ENCODE measurements around the gene CEP250. TPM values are rescaled to one million over a fixed set of nuclear protein-coding genes. Genes with fewer than 3 reads are reported as not detected.

CEP250 gene
- total RNA-seq, 2 donors from 2014 or later: 29.8 to 46.5 TPM

GRCh38 chr20:35510951-35511735 lies 55.7 kb downstream of the CEP250 start:
- no peak overlapping the region for H3K4me3 Mint-ChIP-seq
- H3K27ac Mint-ChIP-seq: no peak overlapping the region
- no peak for TF ChIP-seq CTCF (conservative IDR thresholded peaks at IDR 0.05)
- Histone ChIP-seq H3K4me1 (ENCODE audit: control insufficient read depth, insufficient read depth, low read length) (no peaks in the 10 kb centered on the region), H3K27ac (ENCODE audit: low read depth, low read length) (no peak overlapping the region), H3K36me3 (ENCODE audit: control insufficient read depth, insufficient read depth, low read length) (peaks cover 8% of the 10 kb centered on the region), H3K9me3 (ENCODE audit: control insufficient read depth, low read length) (no peaks in the 10 kb centered on the region), H3K27me3 (ENCODE audit: control insufficient read depth, insufficient read depth, low read length, poor library complexity, severe bottlenecking) (no peaks in the 10 kb centered on the region), H3K4me3 (ENCODE audit: low read length) (no peak overlapping the region), H3K9ac (ENCODE audit: extremely low read depth, low read length, poor library complexity, severe bottlenecking) (no peak overlapping the region)
- no peaks in the 10 kb centered on the region for H3K4me1 Mint-ChIP-seq
- DNase-seq: no peak
- H3K9me3 Mint-ChIP-seq: no peaks in the 10 kb centered on the region
- whole genome bisulfite sequencing, 2 experiments (ENCODE audit: insufficient coverage in 1 of 2, insufficient read length in 1 of 2): 90% methylated on average over 5 to 11 of the region's 12 CpGs
- peaks cover 25% of the 10 kb centered on the region for H3K36me3 Mint-ChIP-seq (ENCODE audit: low read depth)
- H3K27me3 Mint-ChIP-seq (ENCODE audit: insufficient read depth): no peaks in the 10 kb centered on the region

GRCh38 chr20:35511814-35512420 lies 56.5 kb downstream of the CEP250 start:
- DNase-seq: peak; percentile 70
- no peaks in the 10 kb centered on the region for H3K27me3 Mint-ChIP-seq (ENCODE audit: insufficient read depth)
- H3K4me1 Mint-ChIP-seq: no peaks in the 10 kb centered on the region
- WGBS, 2 experiments (ENCODE audit: insufficient coverage in 1 of 2, insufficient read length in 1 of 2): 78 to 95% methylated on average over 1 to 2 of the region's 2 CpGs
- peaks cover 25% of the 10 kb centered on the region for H3K36me3 Mint-ChIP-seq (ENCODE audit: low read depth)
- Histone ChIP-seq H3K27me3 (ENCODE audit: control insufficient read depth, insufficient read depth, low read length, poor library complexity, severe bottlenecking) (no peaks in the 10 kb centered on the region), H3K9ac (ENCODE audit: extremely low read depth, low read length, poor library complexity, severe bottlenecking) (no peak overlapping the region), H3K4me3 (ENCODE audit: low read length) (no peak overlapping the region), H3K4me1 (ENCODE audit: control insufficient read depth, insufficient read depth, low read length) (no peaks in the 10 kb centered on the region), H3K9me3 (ENCODE audit: control insufficient read depth, low read length) (no peaks in the 10 kb centered on the region), H3K27ac (ENCODE audit: low read depth, low read length) (no peak overlapping the region), H3K36me3 (ENCODE audit: control insufficient read depth, insufficient read depth, low read length) (peaks cover 8% of the 10 kb centered on the region)
- TF ChIP-seq CTCF (conservative IDR thresholded peaks at IDR 0.05): peak; percentile 77
- H3K9me3 Mint-ChIP-seq: no peaks in the 10 kb centered on the region
- H3K4me3 Mint-ChIP-seq: no peak overlapping the region
- H3K27ac Mint-ChIP-seq: no peak overlapping the region

GRCh38 chr20:35514371-35514932 lies 59.1 kb downstream of the CEP250 start:
- Mint-ChIP-seq H3K4me1 (no peaks in the 10 kb centered on the region), H3K27ac (no peak overlapping the region), H3K9me3 (no peaks in the 10 kb centered on the region), H3K36me3 (ENCODE audit: low read depth) (peaks cover 17% of the 10 kb centered on the region), H3K4me3 (no peak overlapping the region), H3K27me3 (ENCODE audit: insufficient read depth) (no peaks in the 10 kb centered on the region)
- Histone ChIP-seq H3K36me3 (ENCODE audit: control insufficient read depth, insufficient read depth, low read length) (peaks cover 8% of the 10 kb centered on the region), H3K9ac (ENCODE audit: extremely low read depth, low read length, poor library complexity, severe bottlenecking) (no peak overlapping the region), H3K27ac (ENCODE audit: low read depth, low read length) (no peak overlapping the region), H3K4me1 (ENCODE audit: control insufficient read depth, insufficient read depth, low read length) (no peaks in the 10 kb centered on the region), H3K4me3 (ENCODE audit: low read length) (no peak overlapping the region), H3K9me3 (ENCODE audit: control insufficient read depth, low read length) (no peaks in the 10 kb centered on the region), H3K27me3 (ENCODE audit: control insufficient read depth, insufficient read depth, low read length, poor library complexity, severe bottlenecking) (no peaks in the 10 kb centered on the region)
- DNase-seq: no peak
- no peak for TF ChIP-seq CTCF (conservative IDR thresholded peaks at IDR 0.05)
- WGBS, 2 experiments (ENCODE audit: insufficient coverage in 1 of 2, insufficient read length in 1 of 2): 93 to 97% methylated on average over 9 to 11 of the region's 11 CpGs
